DND-41 (cell line): Measurements from ENCODE around the gene DAGLA.

ENCODE experiments used
- EZH2 ChIP-seq: IDR thresholded peaks from 3 replicates; pipeline ENCODE4 v1.6.1; 2012; ENCODE audit warnings: borderline replicate concordance, low read depth, mild to moderate bottlenecking, moderate library complexity, low read length, inconsistent platforms; ENCODE audit not compliant: severe bottlenecking
- TF ChIP-seq, protein P1 (sequence below): IDR thresholded peaks from 2 replicates; pipeline ENCODE4 v1.5.1; 2012; ENCODE audit warnings: borderline replicate concordance, low read length, moderate library complexity, mild to moderate bottlenecking; ENCODE audit not compliant: poor library complexity, severe bottlenecking; ENCODE audit errors: extremely low read depth

DNA sequence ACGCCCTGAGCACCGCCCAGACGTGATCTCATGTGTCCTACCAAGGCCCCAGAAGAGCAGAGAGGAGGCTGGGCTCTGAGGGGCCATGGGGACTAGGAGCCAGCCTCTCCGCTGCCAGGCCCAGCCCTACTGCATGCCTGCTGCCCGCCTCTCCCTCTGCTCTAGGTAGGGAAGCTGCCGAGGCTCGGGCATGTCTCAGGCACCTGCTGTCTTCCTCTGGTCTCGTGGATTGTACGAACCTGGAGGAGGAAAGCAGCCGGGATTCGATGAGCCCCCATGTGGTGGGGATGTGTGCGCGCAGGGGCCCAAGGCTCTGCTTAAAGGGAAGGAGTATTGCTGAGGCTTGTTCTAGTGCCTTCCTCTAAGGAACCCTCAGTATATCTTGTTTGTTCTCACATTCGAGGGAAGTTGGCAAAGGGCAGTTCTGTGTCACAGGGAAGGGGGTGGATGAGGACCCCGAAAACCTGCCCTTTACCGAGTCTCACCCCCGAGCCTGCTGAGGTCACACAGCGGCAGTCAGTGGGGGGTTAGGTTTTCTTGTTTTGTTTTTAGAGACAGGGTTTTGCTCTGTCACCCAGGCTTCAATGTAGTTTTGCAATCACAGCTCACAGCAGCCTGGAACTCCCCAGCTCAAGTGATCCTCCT lies 21.2 kb downstream of the DAGLA start:
- TF ChIP-seq, protein P1, sequence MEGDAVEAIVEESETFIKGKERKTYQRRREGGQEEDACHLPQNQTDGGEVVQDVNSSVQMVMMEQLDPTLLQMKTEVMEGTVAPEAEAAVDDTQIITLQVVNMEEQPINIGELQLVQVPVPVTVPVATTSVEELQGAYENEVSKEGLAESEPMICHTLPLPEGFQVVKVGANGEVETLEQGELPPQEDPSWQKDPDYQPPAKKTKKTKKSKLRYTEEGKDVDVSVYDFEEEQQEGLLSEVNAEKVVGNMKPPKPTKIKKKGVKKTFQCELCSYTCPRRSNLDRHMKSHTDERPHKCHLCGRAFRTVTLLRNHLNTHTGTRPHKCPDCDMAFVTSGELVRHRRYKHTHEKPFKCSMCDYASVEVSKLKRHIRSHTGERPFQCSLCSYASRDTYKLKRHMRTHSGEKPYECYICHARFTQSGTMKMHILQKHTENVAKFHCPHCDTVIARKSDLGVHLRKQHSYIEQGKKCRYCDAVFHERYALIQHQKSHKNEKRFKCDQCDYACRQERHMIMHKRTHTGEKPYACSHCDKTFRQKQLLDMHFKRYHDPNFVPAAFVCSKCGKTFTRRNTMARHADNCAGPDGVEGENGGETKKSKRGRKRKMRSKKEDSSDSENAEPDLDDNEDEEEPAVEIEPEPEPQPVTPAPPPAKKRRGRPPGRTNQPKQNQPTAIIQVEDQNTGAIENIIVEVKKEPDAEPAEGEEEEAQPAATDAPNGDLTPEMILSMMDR = peak; percentile 43
- no peak for TF ChIP-seq EZH2
